ENCODE results near the gene BNIP5. TPM values are rescaled to one million over a fixed set of nuclear protein-coding genes. Genes with fewer than 3 reads are reported as not detected.

BNIP5 gene
- total RNA-seq, 2 experiments from 2014 or later: not detected

DNA sequence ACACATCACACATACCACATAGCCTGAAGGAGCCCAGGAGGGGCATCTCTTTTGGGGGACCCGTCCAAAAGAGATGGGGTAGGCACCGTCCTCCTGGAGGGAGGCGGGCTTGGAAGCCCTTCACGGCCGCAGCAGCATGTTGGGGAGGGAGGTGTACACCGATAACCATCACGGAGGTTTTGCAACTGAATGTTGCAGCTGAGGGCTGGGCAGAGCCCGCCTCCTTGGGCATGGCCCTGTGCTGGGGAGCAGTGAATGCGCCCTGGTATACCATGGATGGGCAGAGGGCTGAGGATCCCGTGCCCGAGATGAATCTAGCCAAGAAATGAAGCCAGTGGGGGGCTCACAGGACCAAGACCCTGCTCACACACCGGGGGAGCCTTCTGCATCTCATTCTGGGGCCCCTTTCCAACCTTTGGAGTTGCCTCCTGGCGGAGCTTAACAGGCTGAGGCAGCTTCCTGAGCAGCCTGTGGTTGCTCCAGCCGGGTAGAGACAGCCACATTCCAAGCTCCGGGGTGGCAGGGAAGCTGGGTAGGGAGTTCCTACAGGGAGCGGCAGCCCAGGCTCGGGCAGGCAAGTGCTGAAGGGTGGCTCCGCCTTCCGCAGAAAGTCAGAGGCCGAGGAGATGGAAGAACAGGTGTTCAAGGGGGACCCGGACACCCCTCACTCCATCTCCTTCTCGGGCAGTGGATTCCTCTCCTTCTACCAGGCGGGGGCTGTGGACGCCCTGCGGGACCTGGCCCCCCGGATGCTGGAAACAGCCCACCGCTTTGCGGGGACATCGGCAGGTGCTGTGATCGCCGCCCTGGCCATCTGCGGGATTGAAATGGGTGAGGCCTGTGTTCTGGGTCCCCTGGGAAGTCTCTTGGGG, 66.6 kb downstream of the BNIP5 start, which contains the start of gene PNPLA1:
Gene PNPLA1, plus strand, starts transcription at position 227 of the 872 bp plus-strand sequence. Its CDS starts 400 bp downstream, at position 627.
- H3K27ac Mint-ChIP-seq: no peak within 1 kb of the TSS

DNA sequence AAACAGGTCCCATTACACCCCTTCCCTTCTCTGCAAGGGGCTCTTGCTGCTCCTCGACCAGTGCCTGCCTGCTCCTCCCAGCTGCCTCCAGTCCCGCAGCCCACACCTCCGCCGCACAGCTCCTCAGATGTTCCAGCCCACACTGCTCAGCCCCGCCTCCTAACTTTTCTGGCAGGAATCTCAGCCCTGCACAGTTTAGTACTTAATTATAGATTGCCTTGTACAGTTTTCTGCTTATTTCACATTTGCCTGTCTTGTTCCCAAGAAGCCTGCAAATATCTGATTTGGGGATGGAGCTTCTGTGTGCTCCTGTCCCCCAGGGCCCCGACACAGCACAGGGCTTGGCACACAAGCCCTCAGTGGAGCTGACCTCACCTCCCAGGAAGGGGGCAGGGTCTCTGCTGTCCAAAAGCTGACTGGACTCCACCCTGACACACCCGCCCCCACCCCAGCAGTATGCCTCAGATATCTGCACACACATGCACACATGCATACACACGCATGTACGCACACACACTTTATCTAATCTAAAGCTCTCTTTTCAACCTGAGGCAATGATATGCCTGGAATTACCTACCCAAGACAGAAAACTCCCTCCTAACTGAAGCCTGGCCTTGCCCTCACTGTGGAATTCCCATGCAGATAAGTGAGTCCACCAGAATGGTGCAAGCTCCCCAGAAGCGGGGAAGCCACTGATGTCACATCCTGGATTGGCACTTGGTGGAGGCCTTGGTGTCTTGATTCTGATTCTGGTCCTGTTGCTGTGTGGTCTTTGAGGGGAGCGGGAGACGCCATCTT, 68.0 kb downstream of the BNIP5 start:
- peaks cover 4% of the 10 kb centered on the region for H3K27me3 Mint-ChIP-seq
- no peak overlapping the region for H3K4me3 Mint-ChIP-seq
- no peaks in the 10 kb centered on the region for H3K4me1 Mint-ChIP-seq
- H3K27ac Mint-ChIP-seq: no peak overlapping the region
- H3K9me3 Mint-ChIP-seq: no peaks in the 10 kb centered on the region
- DNase-seq: no peak
- H3K36me3 Mint-ChIP-seq: peaks cover 1% of the 10 kb centered on the region

More for the DNA sequence above, 66.6 kb downstream of the BNIP5 start, which contains the start of gene PNPLA1:
- no peak for DNase-seq
- Mint-ChIP-seq H3K4me1 (no peaks in the 10 kb centered on the region), H3K9me3 (no peaks in the 10 kb centered on the region), H3K4me3 (no peak within 1 kb of the TSS), H3K27me3 (peaks cover 4% of the 10 kb centered on the region), H3K36me3 (peaks cover 1% of the 10 kb centered on the region)

DNA sequence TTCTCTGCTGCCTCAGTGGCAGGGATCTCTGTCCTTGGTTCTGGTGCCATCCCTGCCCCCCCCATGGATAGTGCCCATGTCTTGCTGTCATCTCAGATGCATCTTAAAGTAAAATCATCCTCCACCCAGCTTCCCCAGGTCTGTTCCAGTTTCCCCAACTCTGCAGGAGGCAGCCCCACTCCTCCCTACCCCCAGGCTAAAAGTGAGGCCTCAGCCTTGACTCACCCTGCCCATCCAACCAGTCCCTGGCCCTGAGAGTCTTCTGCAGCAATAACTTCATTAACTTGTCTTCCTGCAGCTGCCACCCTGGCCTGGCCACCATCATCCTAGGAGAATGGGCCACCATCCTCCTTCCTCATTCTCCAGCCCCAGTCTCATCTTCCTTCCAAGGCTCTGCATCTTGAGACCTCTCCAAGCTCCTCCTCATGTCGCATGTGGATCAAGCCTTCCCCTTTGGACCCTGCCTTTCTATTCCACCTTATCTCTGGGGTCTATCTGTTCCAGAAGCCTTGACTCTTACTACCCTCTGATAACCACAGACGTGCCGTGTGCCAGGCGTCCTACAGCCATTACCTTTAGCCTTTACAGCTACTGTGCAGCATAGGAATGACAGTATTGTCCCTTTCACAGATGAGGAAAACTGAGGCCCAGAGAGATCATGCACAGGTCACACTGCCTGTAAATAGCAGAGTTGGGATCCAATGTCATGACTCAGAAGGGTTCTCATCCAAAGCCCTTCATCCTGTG, 68.8 kb downstream of the BNIP5 start:
- Mint-ChIP-seq H3K27me3 (no peaks in the 10 kb centered on the region), H3K4me3 (no peak overlapping the region), H3K9me3 (no peaks in the 10 kb centered on the region), H3K36me3 (peaks cover 1% of the 10 kb centered on the region), H3K27ac (no peak overlapping the region), H3K4me1 (no peaks in the 10 kb centered on the region)
- DNase-seq: no peak

DNA sequence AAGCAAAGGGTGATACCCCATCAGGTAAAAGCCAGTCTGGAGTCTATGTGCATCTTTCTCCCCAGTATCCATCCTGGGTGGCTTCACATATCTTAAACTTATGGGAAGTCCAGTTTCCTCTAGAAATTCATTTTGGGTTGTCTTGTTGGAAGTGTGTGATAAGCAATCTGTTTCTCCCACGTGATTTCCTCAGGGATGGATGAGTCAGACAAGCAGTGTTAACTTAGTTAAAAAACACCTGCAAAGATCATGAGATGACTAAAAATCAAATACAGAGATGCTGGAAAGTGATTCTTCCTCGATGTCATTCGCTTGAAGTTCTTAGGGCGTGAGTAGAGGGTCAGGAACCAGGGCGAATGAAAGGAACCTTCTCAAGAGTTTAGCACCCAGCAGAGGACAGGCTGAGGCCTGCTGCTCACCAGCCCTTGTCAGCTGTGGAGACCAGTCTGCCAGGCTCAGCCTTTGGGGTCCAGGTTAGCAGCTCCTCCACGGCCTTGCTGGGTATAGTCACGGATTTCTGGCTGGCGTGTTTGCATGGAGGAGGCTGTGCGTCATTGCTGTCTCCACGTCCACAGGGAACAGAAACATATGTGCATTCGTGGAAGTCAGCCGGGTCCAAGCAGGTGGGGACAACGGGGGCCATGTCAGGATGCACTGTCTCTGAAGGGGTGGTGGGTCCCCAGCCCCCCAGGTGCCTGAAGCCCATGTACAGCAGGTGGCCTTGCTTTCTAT, 69.6 kb downstream of the BNIP5 start:
- Mint-ChIP-seq H3K36me3 (peaks cover 1% of the 10 kb centered on the region), H3K4me3 (no peak overlapping the region), H3K27me3 (no peaks in the 10 kb centered on the region), H3K9me3 (no peaks in the 10 kb centered on the region), H3K27ac (no peak overlapping the region), H3K4me1 (no peaks in the 10 kb centered on the region)
- DNase-seq: no peak

Other genes with a start within 250 kb of the BNIP5 start
- 10 to 100 TPM; 53.0 to 53.5 TPM for gene MAPK13, start 206.4 kb downstream of the BNIP5 start, total RNA-seq
- gene BRPF3, start 140.1 kb downstream of the BNIP5 start, total RNA-seq: 10 to 100 TPM; 15.3 to 16.4 TPM
- not detected for gene PNPLA1, start 66.8 kb downstream of the BNIP5 start, total RNA-seq
- gene ETV7, start 50.8 kb upstream of the BNIP5 start, total RNA-seq: 1 to 10 TPM; 2.8 to 3.1 TPM
- under 1 TPM; 0.10 to 0.29 TPM for gene PXT1, start 106.0 kb upstream of the BNIP5 start, total RNA-seq
- gene KCTD20, start 106.1 kb upstream of the BNIP5 start, total RNA-seq: 10 to 100 TPM; 48.4 to 56.6 TPM
- 10 to 100 TPM; 21.5 to 23.1 TPM for gene STK38, start 210.6 kb upstream of the BNIP5 start, total RNA-seq